ENCODE data around the gene PCGF1.
A peak's percentile ranks its signal among the peaks of the same experiment; 100 is the strongest.

The PCGF1 gene

DNA sequence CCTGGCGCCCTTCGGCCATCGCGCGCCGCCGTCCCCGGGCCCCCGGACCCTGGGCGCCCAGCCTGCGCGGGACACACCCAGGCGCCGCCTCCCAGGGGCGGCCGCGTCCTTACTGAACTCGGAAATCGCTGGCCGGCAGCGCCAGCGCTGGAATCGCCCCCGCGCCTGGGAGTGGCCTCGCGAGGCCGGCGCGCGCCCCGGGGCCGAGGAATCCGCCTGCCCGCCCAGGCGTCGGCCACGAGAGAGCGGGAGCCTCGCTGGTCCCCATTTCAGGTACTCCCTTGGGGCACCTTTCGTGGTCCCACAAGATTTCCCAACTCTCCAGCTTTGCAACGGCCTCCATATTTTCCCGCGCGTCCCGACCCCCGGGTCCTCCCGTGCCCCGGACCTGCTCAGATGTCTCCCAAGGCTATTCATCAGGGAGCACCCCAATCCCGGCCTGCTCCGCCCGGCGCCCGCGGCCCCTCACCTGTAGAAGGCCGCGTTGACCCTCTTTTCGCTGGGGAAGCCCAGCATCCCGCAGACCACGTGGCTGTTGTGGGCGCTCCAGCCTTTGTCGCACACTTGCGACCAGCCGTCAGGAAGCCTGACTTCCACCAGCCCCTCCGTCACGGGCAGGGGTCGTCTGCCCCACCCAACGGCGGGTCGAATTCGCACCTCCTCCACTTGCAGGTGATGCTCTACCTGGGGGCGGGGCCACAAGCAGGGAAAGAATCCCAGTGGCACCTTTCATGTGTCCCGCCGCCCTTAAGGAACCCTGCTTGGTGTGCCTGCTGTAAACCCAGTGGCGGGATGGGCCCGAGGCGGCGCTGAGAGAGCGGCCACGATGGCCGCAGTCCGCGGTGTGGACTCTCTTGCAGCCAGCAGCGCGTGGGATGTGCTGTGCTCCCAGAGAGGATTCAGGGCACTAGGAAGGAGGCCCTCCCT is 41.7 kb upstream of the PCGF1 start:
- TF ChIP-seq GATA1 (IDR thresholded peaks at IDR 0.05; ENCODE audit: low read depth, low read length): no peak
- peak; percentile 41 for TF ChIP-seq POLR2A (IDR thresholded peaks at IDR 0.05; ENCODE audit: low read length)
- DNase-seq: peak; percentile 81

DNA sequence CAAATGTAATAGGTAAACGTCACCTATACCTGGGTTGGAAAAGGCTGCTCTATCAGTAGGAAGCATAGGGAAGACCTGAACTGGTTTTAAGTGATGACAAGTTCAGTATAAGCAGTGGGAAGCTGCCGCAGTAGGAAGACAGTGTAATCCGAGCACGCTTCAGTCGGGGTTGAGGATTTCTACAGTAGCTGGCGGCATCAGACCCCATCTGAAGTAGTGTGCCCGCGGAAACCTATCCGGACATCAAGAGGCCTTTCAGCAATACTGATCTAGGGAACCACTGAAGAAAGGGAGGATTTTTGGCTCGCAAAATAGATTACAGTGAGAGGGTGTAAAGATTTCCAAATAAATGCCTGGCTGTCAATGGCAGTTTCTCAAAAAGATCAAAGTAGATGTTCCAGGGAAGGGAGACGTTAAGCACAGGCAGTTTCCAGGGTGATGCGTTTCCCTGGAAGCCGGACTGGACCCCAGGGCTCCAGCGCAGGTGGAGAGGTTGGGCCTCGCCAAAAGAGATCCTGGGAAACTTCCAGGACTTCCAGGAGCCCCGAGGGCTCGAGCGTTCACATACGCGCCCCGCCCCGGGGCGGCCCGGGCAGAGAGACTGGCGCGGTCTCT is 40.9 kb upstream of the PCGF1 start:
- TF ChIP-seq POLR2A (IDR thresholded peaks at IDR 0.05; ENCODE audit: low read length) (peak; percentile 44), GATA1 (IDR thresholded peaks at IDR 0.05; ENCODE audit: low read depth, low read length) (no peak)
- DNase-seq: no peak

DNA sequence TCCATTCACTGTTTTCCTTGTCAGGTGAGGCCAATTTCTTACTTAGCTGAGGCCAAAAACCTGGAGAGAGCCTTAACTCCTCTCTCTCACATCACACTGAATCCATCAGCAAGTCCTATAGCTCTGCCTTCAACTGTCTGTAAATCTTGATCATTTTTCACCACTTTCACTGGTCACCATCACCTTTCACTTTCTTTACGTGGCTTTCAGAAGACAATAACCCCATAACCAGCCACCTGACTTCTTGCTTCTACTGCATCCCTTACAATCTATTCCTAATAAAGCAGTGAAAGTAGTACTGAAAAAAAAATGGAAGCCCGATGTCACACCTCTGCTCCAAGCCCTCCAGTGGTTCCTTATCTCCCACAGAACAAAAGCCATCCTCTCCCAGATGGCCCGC is 38.5 kb upstream of the PCGF1 start:
- TF ChIP-seq GATA1 (IDR thresholded peaks at IDR 0.05; ENCODE audit: low read depth, low read length) (no peak), POLR2A (IDR thresholded peaks at IDR 0.05; ENCODE audit: low read length) (no peak)

DNA sequence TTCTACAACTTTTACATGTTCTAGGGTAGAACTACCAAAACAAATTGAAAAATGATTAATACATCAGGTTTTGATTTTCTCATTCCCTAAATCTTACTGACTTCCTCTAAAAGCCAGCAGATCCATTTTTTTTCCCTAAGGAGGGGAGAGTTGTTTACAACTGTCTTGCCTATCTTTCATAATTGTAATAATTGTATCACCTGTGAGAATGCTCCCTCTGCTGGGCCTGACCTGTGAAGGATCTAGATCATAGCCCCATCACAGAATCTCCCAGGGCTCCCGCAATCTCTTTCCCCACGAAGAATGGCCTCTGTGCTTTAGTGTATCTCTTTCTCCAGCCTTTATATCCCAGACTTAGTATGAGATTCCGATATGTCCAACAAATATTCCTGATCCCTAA is 37.1 kb upstream of the PCGF1 start:
- TF ChIP-seq POLR2A (IDR thresholded peaks at IDR 0.05; ENCODE audit: low read length) (no peak), GATA1 (IDR thresholded peaks at IDR 0.05; ENCODE audit: low read depth, low read length) (no peak)
- no peak for DNase-seq

More for the DNA sequence above, 38.5 kb upstream of the PCGF1 start:
- DNase-seq: no peak

DNA sequence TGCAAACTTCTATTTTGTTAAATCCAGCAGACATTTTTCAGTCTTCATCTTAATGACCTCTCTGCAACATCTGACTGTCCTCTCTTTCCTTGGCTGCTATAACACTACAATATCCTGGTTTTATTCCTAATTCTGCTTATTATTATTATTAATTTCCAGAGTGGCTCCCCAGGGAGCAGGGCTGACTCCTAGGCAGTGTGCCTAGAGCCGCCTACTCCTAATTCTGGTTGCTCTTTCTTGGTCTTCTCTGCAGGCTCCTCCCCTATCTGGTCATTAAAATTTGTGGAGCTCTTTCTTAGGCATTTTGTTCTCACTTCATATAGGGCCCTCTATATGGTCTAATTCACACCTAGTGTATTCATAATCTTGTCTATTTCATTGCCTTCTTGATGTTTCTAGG is 35.5 kb upstream of the PCGF1 start:
- TF ChIP-seq GATA1 (IDR thresholded peaks at IDR 0.05; ENCODE audit: low read depth, low read length) (no peak), POLR2A (IDR thresholded peaks at IDR 0.05; ENCODE audit: low read length) (no peak)
- no peak for DNase-seq

DNA sequence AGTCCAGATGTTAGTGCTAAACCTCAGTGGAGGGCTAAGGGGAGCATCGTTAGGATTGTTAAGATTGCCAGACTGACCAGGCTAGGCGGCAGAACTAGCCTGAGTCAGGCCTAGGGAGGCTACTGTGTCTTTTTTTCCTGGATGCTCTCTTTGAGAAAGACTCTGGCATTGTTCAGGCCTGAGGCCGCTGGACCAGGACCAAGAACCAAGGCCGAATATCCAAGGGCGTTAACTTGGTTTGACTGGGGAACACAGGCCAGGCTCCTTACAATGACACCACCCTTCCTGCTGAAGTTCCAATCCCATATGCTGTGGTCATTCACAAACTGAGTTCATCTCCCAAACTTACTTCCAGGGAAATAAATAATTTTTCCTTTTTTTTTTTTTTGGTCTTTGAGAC is 32.8 kb upstream of the PCGF1 start:
- DNase-seq: no peak
- TF ChIP-seq GATA1 (IDR thresholded peaks at IDR 0.05; ENCODE audit: low read depth, low read length): no peak
- no peak for TF ChIP-seq POLR2A (IDR thresholded peaks at IDR 0.05; ENCODE audit: low read length)

DNA sequence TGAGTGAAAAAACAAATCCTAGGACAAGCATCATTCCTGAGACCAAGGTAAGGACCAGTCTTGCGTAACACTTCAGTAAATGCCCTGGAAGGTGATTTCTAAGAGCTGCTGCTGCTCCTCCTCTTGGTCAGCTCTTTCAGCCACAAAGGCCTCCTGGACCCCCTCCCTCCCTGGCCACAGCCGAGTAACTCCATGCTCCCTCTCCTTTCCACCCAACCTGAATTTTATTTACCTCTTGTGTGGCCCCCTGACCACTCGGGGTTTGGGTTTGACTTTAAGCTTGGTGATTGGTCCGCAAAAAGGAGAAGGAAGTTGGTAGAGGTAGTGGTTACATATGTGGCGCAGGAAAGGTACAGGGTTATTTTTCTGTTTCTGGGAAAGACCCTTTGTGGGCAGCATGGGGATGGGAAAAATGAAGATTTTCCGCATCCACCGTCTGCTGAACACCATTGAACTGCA is 31.4 kb upstream of the PCGF1 start:
- no peak for TF ChIP-seq GATA1 (IDR thresholded peaks at IDR 0.05; ENCODE audit: low read depth, low read length)
- TF ChIP-seq POLR2A (IDR thresholded peaks at IDR 0.05; ENCODE audit: low read length): no peak
- no peak for DNase-seq

DNA sequence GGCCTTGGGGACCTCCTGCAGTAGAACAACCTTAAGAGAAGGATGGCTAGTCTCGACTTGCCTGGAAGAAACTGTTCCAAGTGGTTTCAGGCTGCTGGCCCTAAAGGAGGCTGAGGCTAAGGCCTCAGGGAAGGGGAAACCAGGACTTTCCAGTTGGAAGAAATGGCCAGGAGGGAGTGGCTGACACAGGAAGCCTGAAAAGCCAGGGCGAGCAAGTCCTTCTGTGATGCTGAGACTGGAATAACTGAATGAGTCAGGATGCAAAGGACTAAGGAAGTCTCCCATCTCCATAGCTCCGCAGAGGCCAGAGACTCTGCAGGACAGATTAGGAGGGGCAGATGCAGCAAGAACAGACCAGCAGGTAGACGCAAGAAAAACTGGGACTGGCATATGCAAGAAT is 29.6 kb upstream of the PCGF1 start:
- DNase-seq: no peak
- TF ChIP-seq POLR2A (IDR thresholded peaks at IDR 0.05; ENCODE audit: low read length): no peak
- no peak for TF ChIP-seq GATA1 (IDR thresholded peaks at IDR 0.05; ENCODE audit: low read depth, low read length)

DNA sequence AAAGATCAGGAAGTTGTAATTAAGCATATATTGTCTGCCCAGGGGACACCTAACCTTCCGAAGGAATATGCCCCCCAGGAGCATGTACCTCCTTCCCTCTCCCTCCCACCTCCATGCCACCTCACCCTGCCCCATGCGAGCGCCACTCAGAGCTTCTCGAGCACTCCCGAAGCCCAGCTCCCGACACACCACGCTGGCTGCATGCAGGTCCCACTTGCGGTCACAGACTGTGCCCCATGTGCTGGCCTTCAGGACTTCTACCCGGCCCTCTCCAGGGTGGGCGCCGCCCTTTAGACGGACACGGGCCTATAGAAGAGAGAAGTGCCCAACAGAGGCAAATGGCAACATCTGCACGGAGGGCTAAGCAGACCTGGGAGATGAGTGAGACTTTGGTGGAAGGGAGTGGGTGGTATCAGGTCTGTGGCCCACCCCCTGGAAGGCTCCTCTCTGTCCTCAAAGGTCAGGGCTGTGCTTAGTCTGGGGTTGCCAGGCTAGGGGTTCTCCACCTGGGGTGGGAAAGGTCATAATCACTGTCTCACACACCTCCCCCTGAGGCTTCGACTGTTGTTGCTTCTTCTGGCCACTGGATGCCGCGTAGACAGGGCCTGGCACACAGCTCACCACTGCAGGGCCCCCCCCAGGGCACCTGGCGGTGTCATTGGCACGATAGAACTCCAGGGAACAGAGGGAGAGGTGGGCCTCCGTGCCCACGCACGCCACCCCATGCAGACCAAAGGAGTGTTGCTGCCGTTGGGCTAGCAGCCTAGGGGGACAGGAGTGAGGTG is 28.9 kb upstream of the PCGF1 start:
- DNase-seq: no peak
- no peak for TF ChIP-seq POLR2A (IDR thresholded peaks at IDR 0.05; ENCODE audit: low read length)
- TF ChIP-seq GATA1 (IDR thresholded peaks at IDR 0.05; ENCODE audit: low read depth, low read length): no peak

DNA sequence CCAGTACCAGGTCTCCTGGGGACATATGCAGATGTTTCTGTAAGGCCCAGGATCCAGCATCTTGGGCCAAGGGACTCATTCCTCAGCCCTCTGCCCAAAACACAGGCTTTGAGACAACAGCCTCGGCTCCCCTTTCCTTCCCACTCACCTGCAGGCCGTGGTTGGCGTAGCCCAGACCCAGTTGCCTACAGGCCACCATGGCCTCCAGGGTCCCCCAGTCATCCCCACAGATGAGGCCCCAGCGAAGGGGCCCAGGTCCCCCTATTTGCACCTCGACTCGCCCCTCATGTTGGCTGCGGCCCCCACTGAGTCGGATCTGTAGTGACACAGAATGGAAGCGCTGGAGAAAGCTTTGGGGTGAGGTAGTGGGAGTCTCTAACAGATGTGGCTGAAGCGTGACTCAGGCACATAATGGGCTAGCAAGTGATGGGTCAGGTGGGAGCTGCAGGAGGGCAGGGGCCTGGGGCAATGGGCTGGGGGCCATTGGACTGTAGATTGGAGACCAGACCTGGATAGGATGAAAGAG is 28.0 kb upstream of the PCGF1 start:
- no peak for TF ChIP-seq GATA1 (IDR thresholded peaks at IDR 0.05; ENCODE audit: low read depth, low read length)
- TF ChIP-seq POLR2A (IDR thresholded peaks at IDR 0.05; ENCODE audit: low read length): no peak
- no peak for DNase-seq

DNA sequence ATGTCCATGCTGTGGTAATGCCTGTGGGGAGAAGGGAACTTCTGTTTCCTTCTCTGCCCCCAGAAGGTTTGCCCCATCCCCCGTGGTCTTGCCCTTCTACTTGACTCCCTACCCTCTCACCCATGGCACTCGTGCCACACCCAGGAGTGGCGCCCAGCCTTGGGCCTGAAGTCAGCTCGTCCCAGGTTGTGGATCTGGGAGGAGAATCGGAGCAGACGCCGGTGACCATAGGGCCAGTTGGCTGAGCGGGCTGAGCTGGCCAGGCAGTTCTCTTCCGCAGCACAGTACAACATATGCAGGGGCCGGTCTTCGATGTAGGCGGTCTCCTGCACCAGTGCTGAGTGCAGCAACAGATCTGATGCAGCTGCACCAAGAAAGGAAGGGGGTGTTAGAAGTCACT is 26.9 kb upstream of the PCGF1 start:
- TF ChIP-seq POLR2A (IDR thresholded peaks at IDR 0.05; ENCODE audit: low read length): peak; percentile 13
- no peak for TF ChIP-seq GATA1 (IDR thresholded peaks at IDR 0.05; ENCODE audit: low read depth, low read length)
- no peak for DNase-seq

DNA sequence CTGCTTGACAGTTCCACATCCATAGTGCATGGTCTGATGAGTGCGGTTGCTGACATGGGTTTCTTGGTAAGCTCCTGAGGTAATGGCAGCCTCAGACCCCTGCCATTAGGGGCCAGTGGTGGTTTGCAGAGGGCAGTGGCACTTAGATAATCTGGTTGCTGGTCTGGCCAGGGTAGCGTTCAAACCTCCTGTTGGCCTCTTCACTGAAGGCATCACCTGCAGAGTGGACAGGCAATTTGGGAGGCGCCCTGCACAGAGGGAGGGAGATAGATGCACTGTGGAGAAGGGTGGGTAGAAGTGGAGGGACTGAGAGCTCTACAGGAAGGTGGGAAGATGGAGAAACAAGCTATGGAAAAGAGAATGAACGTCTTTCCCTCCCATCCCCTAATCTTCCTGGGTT is 26.0 kb upstream of the PCGF1 start:
- peak; percentile 29 for TF ChIP-seq POLR2A (IDR thresholded peaks at IDR 0.05; ENCODE audit: low read length)
- no peak for TF ChIP-seq GATA1 (IDR thresholded peaks at IDR 0.05; ENCODE audit: low read depth, low read length)
- DNase-seq: no peak

DNA sequence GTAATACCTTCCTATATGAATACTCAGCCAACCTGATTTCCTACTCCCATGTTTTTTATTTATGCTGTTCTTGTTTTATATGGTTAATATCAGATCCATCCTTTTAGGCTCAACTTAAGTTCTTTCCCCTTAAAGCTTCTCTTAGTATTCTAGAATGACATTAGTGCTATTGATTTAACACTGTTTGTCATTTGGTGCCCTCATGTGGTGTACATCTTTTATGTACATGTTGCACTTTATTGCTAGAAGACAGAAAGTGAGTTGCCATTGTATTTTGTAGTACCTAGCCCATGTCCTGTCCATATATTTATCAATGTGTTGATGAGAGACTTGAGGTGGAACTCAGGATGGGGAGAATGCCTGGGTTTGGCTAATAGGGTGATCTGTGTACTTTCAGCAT is 24.7 kb upstream of the PCGF1 start:
- DNase-seq: peak; percentile 70 to 81
- TF ChIP-seq POLR2A (IDR thresholded peaks at IDR 0.05; ENCODE audit: low read length): no peak
- TF ChIP-seq GATA1 (IDR thresholded peaks at IDR 0.05; ENCODE audit: low read depth, low read length): no peak

DNA sequence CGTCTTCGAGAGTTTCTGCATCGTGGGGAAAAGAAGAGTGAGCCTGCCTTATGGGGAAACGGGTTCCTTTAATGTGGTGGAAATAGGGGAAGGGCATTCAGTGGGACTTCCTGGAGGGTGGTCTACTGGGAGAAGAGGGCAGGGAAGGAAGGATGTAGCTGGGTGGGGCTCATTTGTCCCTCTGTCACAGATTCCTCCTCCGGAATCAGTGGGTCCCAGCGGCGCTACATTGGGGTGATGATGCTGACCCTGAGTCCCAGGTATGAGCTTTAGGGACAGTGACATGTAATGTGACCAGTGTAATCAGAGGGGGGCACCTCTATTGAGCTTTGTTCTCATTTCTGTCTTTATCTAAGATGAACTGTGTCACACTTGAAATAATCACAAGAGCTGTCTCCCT is 24.2 kb upstream of the PCGF1 start:
- TF ChIP-seq GATA1 (IDR thresholded peaks at IDR 0.05; ENCODE audit: low read depth, low read length) (no peak), POLR2A (IDR thresholded peaks at IDR 0.05; ENCODE audit: low read length) (no peak)
- DNase-seq: no peak

All from erythroblast (primary cell).